ENCODE measurements around the gene COLEC12. TPM values are rescaled to one million over a fixed set of nuclear protein-coding genes. Genes with fewer than 3 reads are reported as not detected.

The COLEC12 gene
- total RNA-seq, 1 donor from 2014 or later: 3.3 TPM

DNA sequence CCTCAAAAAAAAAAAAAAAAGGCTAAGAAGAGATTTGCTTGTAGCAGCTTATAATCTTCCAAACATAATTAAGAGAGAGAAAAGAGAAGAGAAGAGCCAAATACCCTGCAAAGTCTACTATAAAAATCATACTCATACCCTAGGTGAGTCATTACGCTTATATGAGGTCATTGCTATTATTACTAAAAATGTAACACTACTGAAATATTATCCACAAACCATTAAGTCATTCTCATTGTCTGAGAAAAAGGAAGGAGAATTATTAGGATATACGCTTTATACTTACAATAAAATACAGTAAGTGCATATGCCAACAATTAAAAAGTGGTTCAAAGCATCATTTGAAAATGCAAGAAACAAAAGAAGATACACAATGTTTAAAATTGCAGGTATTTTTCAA lies 66.5 kb downstream of the COLEC12 start:
- no peak overlapping the region for H3K4me3 ChIP-seq (ENCODE audit: low read depth, low read length)
- TF ChIP-seq, protein P1, sequence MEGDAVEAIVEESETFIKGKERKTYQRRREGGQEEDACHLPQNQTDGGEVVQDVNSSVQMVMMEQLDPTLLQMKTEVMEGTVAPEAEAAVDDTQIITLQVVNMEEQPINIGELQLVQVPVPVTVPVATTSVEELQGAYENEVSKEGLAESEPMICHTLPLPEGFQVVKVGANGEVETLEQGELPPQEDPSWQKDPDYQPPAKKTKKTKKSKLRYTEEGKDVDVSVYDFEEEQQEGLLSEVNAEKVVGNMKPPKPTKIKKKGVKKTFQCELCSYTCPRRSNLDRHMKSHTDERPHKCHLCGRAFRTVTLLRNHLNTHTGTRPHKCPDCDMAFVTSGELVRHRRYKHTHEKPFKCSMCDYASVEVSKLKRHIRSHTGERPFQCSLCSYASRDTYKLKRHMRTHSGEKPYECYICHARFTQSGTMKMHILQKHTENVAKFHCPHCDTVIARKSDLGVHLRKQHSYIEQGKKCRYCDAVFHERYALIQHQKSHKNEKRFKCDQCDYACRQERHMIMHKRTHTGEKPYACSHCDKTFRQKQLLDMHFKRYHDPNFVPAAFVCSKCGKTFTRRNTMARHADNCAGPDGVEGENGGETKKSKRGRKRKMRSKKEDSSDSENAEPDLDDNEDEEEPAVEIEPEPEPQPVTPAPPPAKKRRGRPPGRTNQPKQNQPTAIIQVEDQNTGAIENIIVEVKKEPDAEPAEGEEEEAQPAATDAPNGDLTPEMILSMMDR (conservative IDR thresholded peaks at IDR 0.05; ENCODE audit: low read depth, low read length): no peak
- no peak for DNase-seq (ENCODE audit: low read depth)

DNA sequence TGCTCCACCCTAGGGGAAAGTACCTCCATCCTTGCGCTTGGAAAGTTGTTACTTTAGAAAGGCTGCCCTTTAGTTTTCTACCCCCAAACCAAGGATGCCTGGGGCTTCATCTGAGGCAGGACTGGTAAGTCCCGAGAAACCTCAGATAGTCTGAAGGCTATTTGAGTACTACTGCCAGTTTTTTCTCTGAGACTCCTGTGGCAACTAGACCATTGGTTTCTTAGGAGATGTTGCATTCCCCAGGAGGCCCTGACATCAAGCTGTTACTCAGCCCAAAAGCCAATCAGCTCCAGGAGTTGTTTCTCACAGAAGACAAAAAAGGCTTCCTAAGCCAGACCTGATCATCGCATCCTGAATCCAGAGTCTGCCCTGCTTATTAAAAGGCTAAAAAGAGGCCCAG lies 67.2 kb downstream of the COLEC12 start:
- no peak for DNase-seq (ENCODE audit: low read depth)
- TF ChIP-seq, protein P1 (conservative IDR thresholded peaks at IDR 0.05; ENCODE audit: low read depth, low read length): no peak
- no peak overlapping the region for H3K4me3 ChIP-seq (ENCODE audit: low read depth, low read length)

DNA sequence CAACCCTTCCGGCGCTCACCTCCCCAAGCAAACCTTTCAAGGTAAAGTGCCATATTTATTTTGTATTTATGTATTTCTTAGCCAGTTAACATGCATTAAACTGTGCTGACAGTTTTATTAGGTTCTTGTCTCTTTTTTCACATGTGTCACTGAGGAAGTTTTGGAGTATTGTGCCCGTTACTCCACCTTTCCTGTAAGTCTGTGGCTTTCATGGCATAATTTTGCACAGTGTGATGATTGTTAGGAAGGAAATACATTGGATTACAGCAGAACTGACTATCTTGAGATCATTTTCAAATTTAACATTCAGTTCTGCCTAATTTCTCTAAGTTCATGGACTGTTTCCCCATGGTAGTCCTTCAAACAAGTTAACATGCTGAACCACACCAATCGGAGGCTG lies 67.7 kb downstream of the COLEC12 start:
- H3K4me3 ChIP-seq (ENCODE audit: low read depth, low read length): no peak overlapping the region
- TF ChIP-seq, protein P1 (conservative IDR thresholded peaks at IDR 0.05; ENCODE audit: low read depth, low read length): no peak
- no peak for DNase-seq (ENCODE audit: low read depth)

DNA sequence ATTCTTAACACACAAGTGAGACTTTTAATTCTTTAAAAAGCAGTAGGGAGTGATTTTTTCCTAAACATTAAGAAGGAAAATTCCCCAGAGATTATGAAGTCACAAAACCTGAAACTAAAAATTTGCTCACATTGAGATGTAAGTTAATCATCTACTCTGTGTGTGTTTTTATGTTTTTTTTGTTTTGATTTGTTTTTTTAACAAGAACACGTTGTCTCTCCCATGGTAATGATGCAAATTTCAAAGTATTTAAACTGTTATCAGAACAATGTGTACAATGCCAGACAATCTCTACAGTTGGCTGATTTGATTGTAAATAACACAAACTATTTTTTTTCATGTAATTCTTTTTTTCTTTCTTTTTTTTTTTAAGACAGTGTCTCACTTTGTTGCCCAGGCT lies 71.5 kb downstream of the COLEC12 start:
- TF ChIP-seq, protein P1 (conservative IDR thresholded peaks at IDR 0.05; ENCODE audit: low read depth, low read length): no peak
- no peak for DNase-seq (ENCODE audit: low read depth)
- no peak overlapping the region for H3K4me3 ChIP-seq (ENCODE audit: low read depth, low read length)

DNA sequence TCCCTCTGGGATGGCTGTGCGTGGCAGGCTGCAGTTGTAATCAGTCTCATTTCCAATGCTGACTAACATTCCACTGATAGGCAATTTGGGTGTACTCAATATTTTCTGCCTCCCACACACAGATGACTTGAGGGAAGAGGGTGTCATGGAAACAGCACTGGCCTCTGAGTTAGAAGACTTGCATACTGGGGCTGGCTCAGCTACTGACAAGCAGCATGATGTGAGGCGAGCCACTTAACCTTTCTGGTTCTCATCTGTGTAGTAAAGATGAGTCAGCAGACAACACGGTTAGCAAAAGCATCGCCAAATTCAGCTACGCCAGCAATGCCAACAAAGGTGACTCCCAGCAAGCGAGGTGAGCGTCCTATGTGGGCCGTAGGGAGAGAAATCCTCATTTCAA lies 73.5 kb downstream of the COLEC12 start:
- H3K4me3 ChIP-seq (ENCODE audit: low read depth, low read length): no peak overlapping the region
- DNase-seq (ENCODE audit: low read depth): no peak
- TF ChIP-seq, protein P1 (conservative IDR thresholded peaks at IDR 0.05; ENCODE audit: low read depth, low read length): no peak

DNA sequence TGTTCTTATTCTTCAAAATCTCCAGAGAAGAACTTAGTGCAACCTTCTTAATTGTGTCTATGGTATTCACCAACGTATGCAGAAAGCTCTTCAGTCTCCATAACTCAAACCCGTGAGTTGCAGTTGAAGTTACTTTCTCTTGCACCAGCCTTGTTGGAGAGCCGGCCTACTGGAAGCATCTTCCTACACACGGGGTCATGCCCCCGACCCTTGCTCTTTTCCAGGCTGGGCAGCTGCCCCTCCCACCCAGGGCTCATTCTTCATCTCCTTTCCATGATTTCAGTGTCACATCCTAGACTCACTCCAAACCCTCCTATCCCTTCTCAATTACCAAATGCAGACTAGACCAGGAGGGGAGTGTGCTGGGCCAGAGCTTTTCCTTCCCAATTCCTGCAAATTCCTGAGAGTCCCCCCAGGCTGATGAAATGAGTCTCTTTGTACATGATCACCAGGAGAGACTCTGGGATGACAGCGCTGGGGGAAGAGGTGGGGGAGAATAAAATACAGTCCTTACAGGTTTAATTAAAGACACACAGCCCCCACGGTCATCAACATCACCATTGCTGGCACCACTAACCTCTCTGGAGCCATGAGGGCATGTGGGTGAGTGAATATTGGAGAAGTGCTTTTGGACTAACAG lies 75.3 kb downstream of the COLEC12 start:
- no peak overlapping the region for H3K4me3 ChIP-seq (ENCODE audit: low read depth, low read length)
- TF ChIP-seq, protein P1 (conservative IDR thresholded peaks at IDR 0.05; ENCODE audit: low read depth, low read length): no peak
- DNase-seq (ENCODE audit: low read depth): no peak

DNA sequence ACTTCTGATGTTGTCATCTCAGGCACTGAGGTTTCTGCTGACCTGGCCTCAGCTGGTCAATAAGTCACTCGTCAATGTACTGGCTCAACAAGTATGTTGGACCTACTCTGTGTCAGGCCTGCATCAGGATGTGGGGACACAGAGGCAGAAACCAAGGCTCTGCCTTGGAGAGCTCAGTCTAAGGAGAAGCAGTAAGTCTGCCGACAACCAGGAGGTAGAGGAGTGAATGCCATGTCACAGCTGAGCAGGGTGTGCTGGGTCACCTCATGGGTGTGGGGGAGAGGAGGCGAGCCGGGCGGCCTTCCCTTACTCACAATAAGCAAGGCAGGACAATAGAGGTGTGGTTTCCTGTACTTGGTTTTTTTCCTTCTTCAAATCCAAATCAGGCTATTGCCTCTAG lies 75.8 kb downstream of the COLEC12 start:
- DNase-seq (ENCODE audit: low read depth): no peak
- no peak overlapping the region for H3K4me3 ChIP-seq (ENCODE audit: low read depth, low read length)
- TF ChIP-seq, protein P1 (conservative IDR thresholded peaks at IDR 0.05; ENCODE audit: low read depth, low read length): no peak
